Dendritic cell treated with granulocyte-macrophage colony-stimulating factor and Interleukin-4, amounts not matched to agents 40 ng/mL and 50 ng/mL, for 4 days (primary cell): Measurements from ENCODE around the gene CREB3L2.
"Not testable (repeated sequence)": the region's sequence is repeated elsewhere in the genome, so short reads cannot be mapped to it uniquely, and the experiment has no call there.

Source experiments
- H3K27ac Mint-ChIP-seq: one replicate; pipeline ENCODE4 v1.8.0; 2022; ENCODE audit warnings: mild to moderate bottlenecking, mixed read lengths
- H3K27me3 Mint-ChIP-seq: one replicate; pipeline ENCODE4 v1.8.0; 2022; ENCODE audit warnings: mild to moderate bottlenecking, mixed read lengths
- H3K36me3 Mint-ChIP-seq: one replicate; pipeline ENCODE4 v1.8.0; 2022; ENCODE audit warnings: low read depth, mixed read lengths
- H3K4me1 Mint-ChIP-seq: one replicate; pipeline ENCODE4 v1.8.0; 2022; ENCODE audit warnings: low read depth, mixed read lengths
- H3K4me3 Mint-ChIP-seq: one replicate; pipeline ENCODE4 v1.8.0; 2022; ENCODE audit warnings: mild to moderate bottlenecking, moderate library complexity, mixed read lengths
- H3K9me3 Mint-ChIP-seq: one replicate; pipeline ENCODE4 v1.8.0; 2022; ENCODE audit warnings: mixed read lengths
- intact Hi-C: fragments of 100-400 bp; cut with micrococcal nuclease; formaldehyde crosslinking; loops from one replicate; pipeline ENCODE4 v1.15.0; 2022

The CREB3L2 gene

DNA sequence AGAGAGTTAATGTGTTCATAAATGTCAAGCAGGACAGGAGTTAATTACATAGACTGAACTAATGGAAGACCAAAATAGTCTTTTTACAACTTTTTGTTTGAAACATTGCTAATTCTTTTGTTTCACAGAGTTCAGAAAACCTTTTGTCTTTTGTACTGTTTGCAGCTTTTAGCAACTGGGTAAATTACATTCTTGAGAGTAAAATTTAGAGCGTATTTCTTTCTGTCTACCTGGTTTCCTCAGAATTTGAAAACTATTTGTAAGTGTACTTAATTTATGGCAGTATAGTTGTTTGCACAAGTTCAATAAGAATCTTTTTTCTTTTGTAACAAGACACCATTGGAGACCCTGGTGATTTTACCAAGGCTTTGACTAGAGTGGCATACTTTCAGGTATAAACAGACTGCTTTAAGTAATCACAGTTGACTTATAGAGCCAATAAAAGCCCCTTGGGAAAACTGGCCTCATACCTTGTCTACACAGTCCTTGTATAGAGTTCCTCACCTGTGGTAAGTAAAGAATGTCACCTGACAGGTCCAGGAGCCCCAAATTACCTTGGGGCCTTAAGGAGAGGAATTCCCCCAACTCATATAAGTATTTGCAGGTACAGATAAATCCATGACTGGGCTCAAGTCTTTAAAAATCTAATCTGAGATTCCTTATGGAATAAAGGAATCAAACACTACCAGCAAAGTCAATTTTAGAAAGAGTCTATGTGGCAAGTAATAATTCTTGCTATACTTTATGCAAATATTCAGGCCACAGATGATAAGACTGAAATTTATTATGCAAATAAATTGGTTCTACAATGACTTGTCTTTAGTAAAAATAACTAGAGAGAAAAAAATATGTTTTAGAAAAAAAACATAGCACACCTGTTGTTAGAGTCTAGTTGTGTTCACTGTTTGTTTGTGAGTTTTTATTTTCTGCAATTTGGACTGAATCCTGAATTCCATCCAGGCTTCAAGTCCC lies 23.6 kb upstream of the CREB3L2 start:
- intact Hi-C loops: no loop called here
- Mint-ChIP-seq H3K4me3 (no peak overlapping the region), H3K27me3 (peaks cover 2% of the 10 kb centered on the region), H3K36me3 (no peaks in the 10 kb centered on the region), H3K4me1 (peaks cover 17% of the 10 kb centered on the region), H3K27ac (no peak overlapping the region), H3K9me3 (no peaks in the 10 kb centered on the region)

DNA sequence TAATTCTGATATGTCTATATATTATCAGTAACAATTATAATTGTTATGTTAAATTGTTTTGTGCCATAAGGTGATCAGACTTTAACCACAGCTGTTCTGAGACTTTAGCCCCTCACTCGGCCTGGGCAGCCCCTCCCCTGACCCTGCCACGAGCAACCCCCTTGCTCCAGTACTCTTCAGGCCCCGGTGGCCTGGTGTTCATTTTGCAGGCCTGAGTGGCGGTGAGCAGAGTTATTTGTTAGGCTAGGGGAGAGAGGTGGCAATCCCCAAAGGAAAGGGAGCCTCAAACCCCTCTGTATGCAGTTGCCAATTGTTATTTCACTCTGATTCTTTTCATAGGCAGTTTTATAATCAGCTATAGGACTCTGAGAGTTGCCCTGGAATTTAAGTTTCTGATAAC lies 22.9 kb upstream of the CREB3L2 start:
- Mint-ChIP-seq H3K4me1 (peaks cover 12% of the 10 kb centered on the region), H3K9me3 (no peaks in the 10 kb centered on the region), H3K27me3 (peaks cover 2% of the 10 kb centered on the region), H3K36me3 (no peaks in the 10 kb centered on the region), H3K4me3 (no peak overlapping the region), H3K27ac (no peak overlapping the region)
- intact Hi-C loops: no loop called here

DNA sequence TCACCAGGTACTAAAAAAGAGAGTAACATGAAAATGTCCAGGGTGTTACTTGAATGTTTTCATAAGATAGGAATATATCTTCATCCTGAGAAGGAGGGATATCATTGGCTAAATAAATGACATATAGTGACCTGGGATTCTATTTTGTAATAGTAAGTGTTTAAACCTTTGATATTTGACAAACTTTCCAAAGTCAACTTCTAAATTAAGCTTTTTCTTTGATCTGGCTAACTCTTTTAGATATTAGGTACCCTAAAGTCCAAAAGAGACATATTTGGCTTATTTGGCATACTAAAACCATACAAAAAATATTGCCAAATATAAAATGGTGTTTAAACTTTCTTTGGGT lies 22.4 kb upstream of the CREB3L2 start:
- Mint-ChIP-seq H3K36me3 (no peaks in the 10 kb centered on the region), H3K27me3 (peaks cover 2% of the 10 kb centered on the region), H3K4me1 (peaks cover 12% of the 10 kb centered on the region), H3K9me3 (no peaks in the 10 kb centered on the region), H3K4me3 (no peak overlapping the region), H3K27ac (no peak overlapping the region)
- intact Hi-C loops: no loop called here

DNA sequence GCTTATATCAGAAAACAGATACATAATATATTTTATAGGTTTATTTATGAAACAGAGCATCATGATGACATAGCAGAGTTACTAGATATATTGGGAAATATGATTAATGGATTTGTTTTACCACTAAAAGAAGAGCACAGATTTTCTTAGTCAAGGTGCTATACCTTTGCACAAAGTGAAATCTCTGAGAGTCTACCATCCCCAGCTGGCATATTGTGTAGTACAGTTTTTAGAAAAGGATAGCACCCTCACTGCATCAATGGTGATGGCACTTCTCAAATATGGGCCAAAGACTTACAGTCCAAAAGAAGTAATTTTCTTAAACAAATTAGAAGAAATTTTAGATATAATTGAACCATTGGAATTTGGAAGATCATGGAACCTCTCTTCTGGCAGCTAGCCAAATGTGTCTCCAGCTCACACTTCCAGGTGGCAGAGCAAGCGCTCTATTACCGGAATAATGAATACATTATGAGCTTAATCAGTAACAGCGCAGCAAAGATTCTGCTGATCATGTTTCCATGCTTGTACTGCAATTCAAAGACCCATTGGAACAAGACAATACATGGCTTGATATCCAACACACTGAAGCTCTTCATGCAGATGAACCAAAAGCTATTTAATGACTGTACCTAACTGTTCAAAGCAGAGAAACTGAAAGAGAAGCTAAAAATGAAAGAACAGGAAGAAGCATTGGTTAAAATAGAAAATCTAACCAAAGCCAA lies 21.9 kb upstream of the CREB3L2 start:
- intact Hi-C loops: no loop called here
- Mint-ChIP-seq H3K36me3 (no peaks in the 10 kb centered on the region), H3K9me3 (no peaks in the 10 kb centered on the region), H3K27ac (no peak overlapping the region), H3K4me1 (peaks cover 7% of the 10 kb centered on the region), H3K4me3 (no peak overlapping the region), H3K27me3 (no peaks in the 10 kb centered on the region)

DNA sequence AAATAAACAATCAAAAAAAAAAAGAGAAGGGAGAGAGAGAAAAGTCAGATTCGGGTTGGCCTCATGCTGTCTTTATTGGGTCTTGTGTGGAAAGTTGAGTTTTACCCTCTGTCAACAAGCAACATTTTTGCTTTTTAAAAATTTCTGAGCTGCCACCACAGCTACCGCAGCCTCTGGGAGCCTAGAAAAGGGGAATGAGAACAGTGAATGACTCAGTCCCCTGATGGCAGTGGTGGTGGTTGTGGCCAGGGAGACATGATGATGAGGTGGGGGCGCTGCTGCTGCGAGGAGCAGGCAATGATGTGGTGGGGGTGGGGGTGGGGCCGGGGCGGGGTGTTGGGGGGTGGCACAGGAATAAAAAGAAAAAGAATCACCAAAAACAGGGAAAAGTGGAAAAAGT lies 20.0 kb upstream of the CREB3L2 start:
- Mint-ChIP-seq H3K27me3 (no peaks in the 10 kb centered on the region), H3K4me3 (no peak overlapping the region), H3K36me3 (no peaks in the 10 kb centered on the region), H3K4me1 (no peaks in the 10 kb centered on the region), H3K9me3 (no peaks in the 10 kb centered on the region), H3K27ac (no peak overlapping the region)
- intact Hi-C loops: no loop called here

DNA sequence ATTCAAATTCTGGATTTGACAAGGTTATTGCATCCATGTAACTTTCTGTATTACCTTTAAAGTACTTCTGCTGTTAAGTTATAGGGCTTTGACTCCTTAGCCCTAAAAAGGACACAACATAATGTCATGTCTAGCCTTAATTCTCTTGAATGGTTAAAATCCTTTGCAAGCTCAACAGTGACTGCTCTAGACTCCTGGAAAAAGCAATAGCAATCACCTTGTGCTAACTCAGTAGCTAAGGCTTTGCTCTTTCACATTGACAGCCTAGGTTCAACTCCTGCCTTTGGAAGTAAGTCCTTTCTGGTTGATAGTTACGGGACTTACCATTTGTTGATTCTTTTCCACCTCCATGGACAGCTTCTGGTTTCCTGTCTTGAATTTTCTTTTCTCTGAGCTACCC lies 16.1 kb upstream of the CREB3L2 start:
- H3K9me3 Mint-ChIP-seq: no peaks in the 10 kb centered on the region
- intact Hi-C loops: no loop called here
- H3K27me3 Mint-ChIP-seq: no peaks in the 10 kb centered on the region
- H3K4me1 Mint-ChIP-seq: no peaks in the 10 kb centered on the region
- no peaks in the 10 kb centered on the region for H3K36me3 Mint-ChIP-seq
- H3K27ac Mint-ChIP-seq: no peak overlapping the region
- H3K4me3 Mint-ChIP-seq: no peak overlapping the region

DNA sequence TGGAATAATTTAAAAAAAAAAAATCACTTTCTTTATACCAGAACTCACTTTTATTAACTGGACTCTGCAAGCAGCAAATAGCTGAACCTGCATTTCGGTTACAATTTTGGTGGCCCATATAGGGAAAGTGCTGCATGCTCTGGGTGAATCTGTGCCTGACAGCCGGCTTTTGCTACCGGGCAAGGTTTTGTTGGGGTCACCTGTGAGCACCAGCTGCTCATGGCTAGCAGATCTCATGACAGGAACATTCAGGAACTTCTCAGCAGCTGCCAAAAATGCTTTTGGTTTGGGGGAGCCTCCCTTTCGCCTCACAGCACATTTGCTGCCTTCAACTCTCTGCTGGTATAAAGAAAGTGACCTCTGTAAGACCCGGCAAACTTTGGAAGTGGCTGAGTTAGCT lies 13.2 kb upstream of the CREB3L2 start:
- intact Hi-C loops: no loop called here
- Mint-ChIP-seq H3K4me3 (no peak overlapping the region), H3K4me1 (no peaks in the 10 kb centered on the region), H3K27me3 (no peaks in the 10 kb centered on the region), H3K36me3 (no peaks in the 10 kb centered on the region), H3K9me3 (no peaks in the 10 kb centered on the region), H3K27ac (no peak overlapping the region)

DNA sequence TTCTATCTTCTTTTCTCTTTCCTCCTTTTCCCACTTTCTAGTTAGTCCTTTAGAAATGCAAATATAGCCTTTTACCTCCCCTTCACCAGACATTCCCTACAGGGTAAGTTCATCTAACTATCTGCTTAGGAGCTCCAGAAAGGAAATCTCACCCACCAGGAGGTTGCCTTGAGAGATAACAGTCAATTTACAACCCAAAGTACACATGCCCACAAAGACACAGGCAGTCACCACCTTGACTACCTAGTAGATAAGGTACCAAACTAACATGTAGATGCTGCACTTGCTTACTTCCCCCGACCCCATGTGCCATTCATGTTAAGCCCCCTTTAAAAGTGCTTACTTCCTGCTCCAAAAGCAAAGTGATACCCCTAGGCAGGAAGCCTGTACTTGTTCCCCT lies 12.8 kb upstream of the CREB3L2 start:
- Mint-ChIP-seq H3K36me3 (no peaks in the 10 kb centered on the region), H3K27me3 (no peaks in the 10 kb centered on the region), H3K4me3 (no peak overlapping the region), H3K9me3 (no peaks in the 10 kb centered on the region), H3K27ac (no peak overlapping the region), H3K4me1 (no peaks in the 10 kb centered on the region)
- intact Hi-C loops: no loop called here

DNA sequence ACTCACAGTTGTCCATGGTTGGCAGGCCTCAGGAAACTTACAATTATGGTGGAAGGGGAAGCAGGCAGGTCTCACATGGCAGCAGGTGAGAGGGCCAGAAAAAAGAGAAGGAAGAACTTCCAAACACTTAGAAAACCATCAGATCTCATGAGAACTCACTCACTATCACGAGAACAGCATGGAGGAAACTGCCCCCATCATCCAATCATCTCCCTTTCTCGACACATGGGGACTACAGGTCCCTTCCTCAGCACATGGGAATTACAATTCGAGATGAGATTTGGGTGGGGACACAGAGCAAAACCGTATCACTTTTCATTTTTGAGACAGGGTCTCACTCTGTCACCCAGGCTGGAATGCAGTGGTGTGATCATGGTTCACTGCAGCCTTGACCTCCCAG lies 12.3 kb upstream of the CREB3L2 start:
- H3K4me1 Mint-ChIP-seq, H3K9me3 Mint-ChIP-seq, intact Hi-C loops, H3K27ac Mint-ChIP-seq, H3K27me3 Mint-ChIP-seq, H3K36me3 Mint-ChIP-seq, H3K4me3 Mint-ChIP-seq: not testable (repeated sequence)

DNA sequence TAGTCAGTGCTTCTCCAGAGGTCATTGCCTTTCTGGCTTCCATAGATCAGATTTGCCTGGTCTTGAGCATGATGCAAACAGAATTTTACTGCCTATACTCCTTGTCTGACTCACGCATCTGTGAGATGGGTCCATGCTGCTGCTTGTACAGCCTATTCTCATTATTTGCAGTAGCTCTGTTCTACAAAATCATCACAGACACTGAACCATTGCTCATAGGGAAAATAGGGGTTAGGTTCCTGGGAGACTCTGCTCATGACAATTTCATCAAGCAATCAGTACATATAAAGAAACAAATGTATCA lies 7.4 kb upstream of the CREB3L2 start:
- no peaks in the 10 kb centered on the region for H3K36me3 Mint-ChIP-seq
- H3K4me1 Mint-ChIP-seq: peaks cover 9% of the 10 kb centered on the region
- intact Hi-C loops: loop anchor here (1.0 to 5.0 kb wide), 2 partner anchors 106 to 728 kb away; no protein-coding TSS in a partner anchor
- no peak overlapping the region for H3K4me3 Mint-ChIP-seq
- no peaks in the 10 kb centered on the region for H3K9me3 Mint-ChIP-seq
- no peak overlapping the region for H3K27ac Mint-ChIP-seq
- H3K27me3 Mint-ChIP-seq: no peaks in the 10 kb centered on the region

DNA sequence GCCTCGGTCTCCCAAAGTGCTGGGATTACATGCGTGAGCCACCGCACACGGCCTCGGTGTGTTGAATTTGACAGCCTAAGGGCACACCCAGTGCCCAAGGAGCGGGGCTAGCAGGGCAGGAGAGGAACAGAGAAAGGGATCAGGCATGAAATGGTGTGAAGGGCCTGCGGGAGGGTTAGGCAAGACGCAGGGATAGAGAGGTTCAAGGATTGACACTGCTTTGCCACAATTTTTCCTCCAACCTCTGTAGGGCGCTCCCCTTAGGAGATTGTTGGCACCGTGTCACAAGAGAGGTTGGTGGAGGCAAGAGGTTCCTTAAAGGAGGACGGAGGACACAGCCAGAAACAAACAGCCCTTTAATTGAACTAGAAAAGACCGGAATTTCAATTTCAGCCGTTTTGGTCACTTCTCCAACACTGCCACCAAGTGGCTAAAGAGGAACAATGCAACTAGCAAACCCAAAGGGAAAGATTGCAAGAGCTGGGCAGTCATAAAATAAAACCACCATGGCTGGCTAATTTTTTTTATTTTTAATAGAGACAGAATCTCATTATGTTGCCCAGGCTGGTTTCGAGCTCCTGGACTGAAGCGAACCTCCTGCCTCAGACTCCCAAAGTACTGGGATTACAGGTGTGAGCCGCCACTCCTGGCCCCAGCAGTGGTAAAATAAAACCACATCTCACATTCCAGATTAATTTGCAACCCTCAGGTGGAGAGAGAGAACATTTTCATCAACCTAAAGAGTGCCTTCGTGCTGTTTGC lies 6.9 kb upstream of the CREB3L2 start:
- H3K36me3 Mint-ChIP-seq: no peaks in the 10 kb centered on the region
- H3K4me1 Mint-ChIP-seq: peaks cover 14% of the 10 kb centered on the region
- peak overlapping the region; percentile 44 for H3K27ac Mint-ChIP-seq
- intact Hi-C loops: loop anchor here (1.0 to 5.0 kb wide), 2 partner anchors 105 to 729 kb away; no protein-coding TSS in a partner anchor
- H3K9me3 Mint-ChIP-seq: no peaks in the 10 kb centered on the region
- H3K4me3 Mint-ChIP-seq: no peak overlapping the region
- H3K27me3 Mint-ChIP-seq: no peaks in the 10 kb centered on the region

DNA sequence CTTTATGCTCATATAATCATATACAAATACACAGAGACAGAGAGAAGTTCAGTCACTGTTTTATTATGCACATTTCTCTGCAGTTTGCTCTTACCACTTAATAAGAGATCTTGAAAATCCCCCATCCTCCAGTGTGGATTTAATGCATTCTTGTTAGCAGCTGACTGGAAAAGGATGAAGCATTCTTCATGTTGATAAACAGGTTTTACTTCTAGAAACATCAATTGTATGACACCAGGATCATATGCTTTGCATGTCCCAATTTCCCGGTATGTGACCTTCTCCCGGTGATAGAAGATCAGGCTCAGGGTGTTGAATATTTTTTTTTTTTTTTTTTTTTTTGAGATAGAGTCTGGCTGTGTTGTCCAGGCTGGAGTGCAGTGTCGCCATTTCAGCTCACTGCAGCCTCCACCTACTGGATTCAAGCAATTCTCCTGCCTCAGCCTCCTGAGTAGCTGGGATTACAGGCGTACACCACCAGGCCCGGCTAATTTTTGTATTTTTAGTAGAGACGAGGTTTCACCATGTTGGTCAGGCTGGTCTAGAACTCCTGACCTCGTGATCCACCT lies 6.2 kb upstream of the CREB3L2 start:
- Mint-ChIP-seq H3K4me1 (peaks cover 17% of the 10 kb centered on the region), H3K36me3 (no peaks in the 10 kb centered on the region), H3K27ac (peak overlapping the region; percentile 44), H3K9me3 (no peaks in the 10 kb centered on the region), H3K4me3 (no peak overlapping the region), H3K27me3 (no peaks in the 10 kb centered on the region)
- intact Hi-C loops: loop anchor here (5.0 kb wide), 1 partner anchor 729 kb away; no protein-coding TSS in a partner anchor

DNA sequence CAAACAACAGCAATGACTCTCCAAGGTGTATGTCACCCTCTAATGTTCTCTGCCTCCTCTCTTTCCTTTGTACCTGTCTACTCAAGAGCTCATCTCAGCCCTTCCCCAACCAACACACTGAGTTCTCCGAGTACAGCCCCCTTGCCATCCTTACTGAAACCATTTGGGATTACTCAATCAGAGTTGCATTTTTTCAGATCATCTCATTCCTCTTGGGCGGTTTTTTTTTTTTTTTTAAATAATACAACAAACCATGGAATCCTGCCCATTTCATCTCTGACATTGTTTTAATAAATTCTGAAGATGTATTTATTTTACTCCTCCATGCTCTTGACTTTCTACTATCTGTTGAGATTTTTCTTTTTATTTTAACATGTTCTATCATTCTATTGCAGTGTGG lies 4.2 kb upstream of the CREB3L2 start:
- no peak overlapping the region for H3K27ac Mint-ChIP-seq
- no peaks in the 10 kb centered on the region for H3K9me3 Mint-ChIP-seq
- intact Hi-C loops: loop anchor here (5.0 kb wide), 1 partner anchor 731 kb away; no protein-coding TSS in a partner anchor
- no peak overlapping the region for H3K4me3 Mint-ChIP-seq
- H3K27me3 Mint-ChIP-seq: no peaks in the 10 kb centered on the region
- peaks cover 24% of the 10 kb centered on the region for H3K4me1 Mint-ChIP-seq
- H3K36me3 Mint-ChIP-seq: peaks cover 7% of the 10 kb centered on the region
